Prostate gland (tissue), 2 donors: ENCODE results near the gene DUSP16. TPM values are rescaled to one million over a fixed set of nuclear protein-coding genes. Genes with fewer than 3 reads are reported as not detected.

Experiments used
- DNase-seq: peaks from one replicate; pipeline ENCODE4 v3.0.0-alpha.2; 2019; ENCODE audit warnings: low spot score
- H3K27ac ChIP-seq, 2 donors: fragments of 200-600 bp; sonication (generic); 2 replicates each; pipeline ENCODE4 v1.5.1; 2017 to 2019
- H3K27me3 ChIP-seq: fragments of 200-600 bp; sonication (generic); replicated peaks from 2 replicates; pipeline ENCODE4 v1.5.1; 2019; ENCODE audit not compliant: insufficient read depth
- H3K36me3 ChIP-seq, 2 donors: fragments of 200-600 bp; sonication (generic); 1 replicate in 1 of 2; 2 replicates in 1 of 2; pipeline versions ENCODE4 v1.5.1 to v1.8.1; 2017 to 2019
- H3K4me1 ChIP-seq: fragments of 200-600 bp; sonication (generic); replicated peaks from 2 replicates; pipeline ENCODE4 v1.5.1; 2019
- H3K4me3 ChIP-seq, 2 donors: fragments of 200-600 bp; sonication (generic); 2 replicates each; pipeline ENCODE4 v1.5.1; 2017 to 2019
- H3K9me3 ChIP-seq: fragments of 200-600 bp; sonication (generic); 2 replicates; pipeline ENCODE4 v1.5.1; 2017
- POLR2A ChIP-seq: fragments of 450-650 bp; IDR thresholded peaks from one replicate; pipeline ENCODE4 v1.6.1; 2016; ENCODE audit warnings: antibody characterized with exemption, mild to moderate bottlenecking
- POLR2AphosphoS5 ChIP-seq: sonication (generic); formaldehyde crosslinking; IDR thresholded peaks from one replicate; pipeline ENCODE4 v1.6.1; 2017; ENCODE audit warnings: antibody characterized with exemption
- WGBS: methylation state at CpG from one replicate; pipeline ENCODE4 v1.1.5; 2018; 5-methylcytosine and 5-hydroxymethylcytosine counted together
- intact Hi-C: fragments of 100-400 bp; cut with DNase I; formaldehyde crosslinking; loops from one replicate; pipeline ENCODE4 v1.14.2; 2022
- total RNA-seq, 2 donors: library from RNA; depleted of rRNA; stranded (reverse); fragments of >200 nt; gene quantifications; one replicate each; pipeline ENCODE4 v1.1.0, GENCODE V29; 2016
- TF ChIP-seq, protein P1 (sequence below), 4 experiments: fragments of 200-600 bp in 2 of 4; fragments of 450-650 bp in 2 of 4; sonication (generic) in 2 of 4; IDR thresholded peaks; 1 replicate in 3 of 4; 2 replicates in 1 of 4; pipeline ENCODE4 v1.5.1; 2016 to 2019; ENCODE audit warnings: antibody characterized with exemption in 4 of 4, mild to moderate bottlenecking in 2 of 4, moderate library complexity in 2 of 4

Gene DUSP16
- total RNA-seq, 2 donors from 2014 or later: 60.8 to 87.0 TPM

DNA sequence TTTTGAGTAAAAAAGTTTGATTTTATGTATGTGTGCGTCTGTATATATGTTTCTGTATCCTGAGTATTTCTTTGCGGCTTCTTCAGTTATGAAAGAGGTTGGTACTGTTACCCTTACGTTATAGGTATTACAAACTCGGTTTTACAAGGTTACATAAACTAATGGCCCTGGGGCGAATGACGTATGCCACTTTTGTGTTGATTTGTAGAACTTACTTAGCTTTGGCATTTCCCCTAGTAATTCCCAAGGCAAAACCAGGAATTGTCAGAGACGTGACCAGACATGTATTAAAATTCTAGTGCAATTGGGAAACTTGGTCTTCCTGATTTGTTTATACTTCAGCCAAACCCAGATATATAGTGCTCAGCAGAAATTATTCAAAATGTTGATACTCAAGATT is 93.3 kb downstream of the DUSP16 start:
- H3K36me3 ChIP-seq: no peaks in the 10 kb centered on the region
- peak; percentile 87 for DNase-seq
- TF ChIP-seq POLR2A (no peak), POLR2AphosphoS5 (peak; percentile 84)
- TF ChIP-seq, protein P1, sequence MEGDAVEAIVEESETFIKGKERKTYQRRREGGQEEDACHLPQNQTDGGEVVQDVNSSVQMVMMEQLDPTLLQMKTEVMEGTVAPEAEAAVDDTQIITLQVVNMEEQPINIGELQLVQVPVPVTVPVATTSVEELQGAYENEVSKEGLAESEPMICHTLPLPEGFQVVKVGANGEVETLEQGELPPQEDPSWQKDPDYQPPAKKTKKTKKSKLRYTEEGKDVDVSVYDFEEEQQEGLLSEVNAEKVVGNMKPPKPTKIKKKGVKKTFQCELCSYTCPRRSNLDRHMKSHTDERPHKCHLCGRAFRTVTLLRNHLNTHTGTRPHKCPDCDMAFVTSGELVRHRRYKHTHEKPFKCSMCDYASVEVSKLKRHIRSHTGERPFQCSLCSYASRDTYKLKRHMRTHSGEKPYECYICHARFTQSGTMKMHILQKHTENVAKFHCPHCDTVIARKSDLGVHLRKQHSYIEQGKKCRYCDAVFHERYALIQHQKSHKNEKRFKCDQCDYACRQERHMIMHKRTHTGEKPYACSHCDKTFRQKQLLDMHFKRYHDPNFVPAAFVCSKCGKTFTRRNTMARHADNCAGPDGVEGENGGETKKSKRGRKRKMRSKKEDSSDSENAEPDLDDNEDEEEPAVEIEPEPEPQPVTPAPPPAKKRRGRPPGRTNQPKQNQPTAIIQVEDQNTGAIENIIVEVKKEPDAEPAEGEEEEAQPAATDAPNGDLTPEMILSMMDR (IDR thresholded peaks at IDR 0.05): no peak
- peak overlapping the region; percentile 78 to 81 for H3K27ac ChIP-seq
- no peak overlapping the region for H3K4me3 ChIP-seq
- WGBS: 49% methylated on average over 7 of the region's 7 CpGs
- H3K4me1 ChIP-seq: no peaks in the 10 kb centered on the region
- intact Hi-C loops: no loop called here
- H3K27me3 ChIP-seq: no peaks in the 10 kb centered on the region
- H3K9me3 ChIP-seq: no peaks in the 10 kb centered on the region

DNA sequence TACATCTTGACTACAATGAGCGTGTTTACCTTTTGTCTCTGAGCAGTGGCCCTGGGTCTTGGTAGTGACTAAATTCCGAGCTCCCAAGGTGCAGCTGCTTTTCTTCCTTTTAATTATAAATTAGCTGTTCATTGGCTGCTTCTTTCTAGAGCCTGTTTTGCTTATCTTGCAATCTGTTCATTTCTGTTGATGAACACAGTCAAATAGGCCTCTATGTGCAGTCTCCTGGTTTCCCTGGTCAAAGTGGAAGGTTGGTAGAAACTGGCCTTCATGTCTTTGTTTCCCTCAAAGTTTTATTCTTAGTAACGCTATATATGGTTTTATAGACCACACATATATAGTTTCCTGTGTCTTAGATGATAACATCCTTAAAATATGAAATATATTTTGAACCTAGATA is 94.1 kb downstream of the DUSP16 start:
- Histone ChIP-seq H3K27ac (peak overlapping the region in 1 of 2 donors; percentile 78), H3K27me3 (no peaks in the 10 kb centered on the region), H3K9me3 (no peaks in the 10 kb centered on the region), H3K36me3 (no peaks in the 10 kb centered on the region), H3K4me1 (no peaks in the 10 kb centered on the region), H3K4me3 (no peak overlapping the region)
- intact Hi-C loops: no loop called here
- TF ChIP-seq POLR2A (no peak), POLR2AphosphoS5 (no peak)
- no peak for DNase-seq
- WGBS: 97% methylated on average over 3 of the region's 3 CpGs

DNA sequence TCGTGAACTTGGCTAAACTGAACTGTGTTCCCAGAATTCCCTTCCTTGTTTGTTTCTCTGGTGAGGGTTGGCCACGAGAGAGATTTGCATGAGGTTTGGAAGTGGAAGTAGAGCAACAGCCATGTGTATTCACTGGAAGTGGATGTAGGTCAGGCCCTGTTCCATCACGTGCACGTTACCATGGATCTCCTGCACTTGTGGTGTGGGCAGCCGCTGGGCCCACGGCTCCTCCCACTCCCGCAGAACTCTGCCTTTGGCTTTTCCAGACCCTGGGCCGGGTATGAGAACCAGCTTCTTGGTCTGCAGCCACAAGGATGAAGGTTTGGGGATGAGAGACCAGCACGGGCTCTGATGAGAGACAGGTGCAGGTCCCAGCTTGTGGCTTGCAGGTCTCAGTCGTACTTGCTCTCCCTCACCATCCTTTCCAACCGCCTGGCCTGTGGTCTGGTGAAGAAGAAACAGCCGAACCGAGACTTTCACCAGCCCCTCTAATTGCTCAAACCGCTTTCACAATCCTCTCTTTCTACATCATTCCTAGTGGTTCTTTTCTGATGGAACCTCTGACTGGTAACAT is 94.9 kb downstream of the DUSP16 start:
- no peak for DNase-seq
- TF ChIP-seq, protein P1 (IDR thresholded peaks at IDR 0.05): no peak
- TF ChIP-seq POLR2AphosphoS5 (no peak), POLR2A (no peak)
- H3K9me3 ChIP-seq: no peaks in the 10 kb centered on the region

DNA sequence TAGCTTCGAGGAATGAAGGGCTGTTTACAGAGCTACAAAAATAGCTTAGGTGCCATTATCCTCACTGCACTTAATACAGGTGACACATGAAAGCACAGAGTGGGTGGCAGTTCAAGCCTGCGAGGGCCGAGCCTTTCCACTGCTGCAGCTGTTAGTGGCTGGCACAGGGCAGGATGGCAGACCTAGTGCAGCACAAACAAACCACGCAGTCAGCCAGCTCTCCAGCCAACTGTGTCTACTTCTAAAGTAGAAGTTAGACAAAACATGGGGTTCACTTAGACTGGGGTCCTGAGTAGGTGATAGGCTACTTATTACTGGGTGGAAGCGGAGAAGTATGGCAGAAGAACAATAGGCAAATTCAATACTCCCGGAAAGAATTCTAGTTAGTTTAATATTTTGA is 95.4 kb downstream of the DUSP16 start:
- intact Hi-C loops: no loop called here
- peak overlapping the region in 1 of 2 donors; percentile 19 for H3K27ac ChIP-seq
- no peaks in the 10 kb centered on the region for H3K27me3 ChIP-seq
- no peak for DNase-seq
- no peaks in the 10 kb centered on the region for H3K4me1 ChIP-seq
- no peaks in the 10 kb centered on the region for H3K9me3 ChIP-seq
- TF ChIP-seq, protein P1 (IDR thresholded peaks at IDR 0.05): no peak
- TF ChIP-seq POLR2A (no peak), POLR2AphosphoS5 (no peak)
- no peak overlapping the region for H3K4me3 ChIP-seq
- WGBS: 77% methylated on average over 6 of the region's 6 CpGs
- no peaks in the 10 kb centered on the region for H3K36me3 ChIP-seq

More for the DNA sequence above, 94.9 kb downstream of the DUSP16 start:
- Histone ChIP-seq H3K4me3 (no peak overlapping the region), H3K27me3 (no peaks in the 10 kb centered on the region), H3K4me1 (no peaks in the 10 kb centered on the region), H3K27ac (peak overlapping the region in 1 of 2 donors; percentile 78), H3K36me3 (no peaks in the 10 kb centered on the region)
- 89% methylated on average over 14 of the region's 14 CpGs for WGBS
- intact Hi-C loops: no loop called here

DNA sequence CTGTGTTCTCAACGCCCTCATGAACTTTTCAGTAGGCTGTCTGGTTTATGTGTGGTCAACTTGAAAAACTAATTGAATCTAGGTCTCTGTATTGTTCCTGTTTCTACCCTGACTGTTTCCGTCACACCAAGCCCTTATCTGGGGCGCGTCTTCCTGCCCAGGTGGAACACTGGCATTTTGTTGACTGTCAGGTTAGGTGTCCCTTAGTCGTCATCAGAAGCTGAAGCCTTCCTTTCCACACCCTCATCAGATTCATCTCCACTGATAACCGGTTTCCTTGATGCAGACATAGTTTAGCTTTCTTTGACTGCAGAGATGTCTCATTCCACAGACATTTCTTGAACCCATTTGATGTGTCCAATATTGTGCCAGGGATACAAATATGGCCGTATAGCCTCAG is 96.5 kb downstream of the DUSP16 start:
- DNase-seq: no peak
- no peaks in the 10 kb centered on the region for H3K36me3 ChIP-seq
- no peaks in the 10 kb centered on the region for H3K27me3 ChIP-seq
- TF ChIP-seq POLR2AphosphoS5: no peak
- TF ChIP-seq POLR2A: no peak
- TF ChIP-seq, protein P1 (IDR thresholded peaks at IDR 0.05): no peak
- intact Hi-C loops: no loop called here
- H3K9me3 ChIP-seq: no peaks in the 10 kb centered on the region
- H3K27ac ChIP-seq: no peak overlapping the region
- H3K4me1 ChIP-seq: no peaks in the 10 kb centered on the region
- no peak overlapping the region for H3K4me3 ChIP-seq
- 87% methylated on average over 7 of the region's 7 CpGs for WGBS
